Lower lobe of right lung (tissue), 2 donors: ENCODE measurements around the gene CSNK2B. TPM values are rescaled to one million over a fixed set of nuclear protein-coding genes. Genes with fewer than 3 reads are reported as not detected.

Experiments
- ATAC-seq, 2 donors: fragments of 200-7000 bp; cut with Tn5 transposase; one replicate each; pipeline ENCODE4 v1.9.1; 2020 to 2022; ENCODE audit warnings: mild to moderate bottlenecking in 2 of 2, moderate library complexity in 2 of 2
- DNase-seq: peaks from one replicate; pipeline ENCODE4 v3.0.0-alpha.2; 2020
- H3K27ac ChIP-seq: fragments of 200-600 bp; one replicate; pipeline ENCODE4 v1.8.0; 2022
- H3K27me3 ChIP-seq: fragments of 200-600 bp; one replicate; pipeline ENCODE4 v1.8.0; 2022; ENCODE audit warnings: low read depth
- H3K36me3 ChIP-seq: fragments of 200-600 bp; one replicate; pipeline ENCODE4 v1.8.0; 2022; ENCODE audit warnings: mild to moderate bottlenecking
- H3K4me1 ChIP-seq: fragments of 200-600 bp; one replicate; pipeline ENCODE4 v1.8.0; 2022
- H3K4me3 ChIP-seq: fragments of 200-600 bp; one replicate; pipeline ENCODE4 v1.8.0; 2022; ENCODE audit warnings: mild to moderate bottlenecking
- H3K9me3 ChIP-seq: fragments of 200-600 bp; one replicate; pipeline ENCODE4 v1.8.0; 2022
- CTCF ChIP-seq: fragments of 200-600 bp; IDR thresholded peaks from one replicate; pipeline ENCODE4 v1.8.0; 2022; ENCODE audit warnings: antibody characterized with exemption, mild to moderate bottlenecking
- intact Hi-C: fragments of 100-400 bp; cut with DNase I; formaldehyde crosslinking; loops from one replicate; pipeline ENCODE4 v1.11.0; 2022
- microRNA-seq: library from miRNA; unstranded; fragments of <30 nt; microRNA quantifications from one replicate; pipeline ENCODE4 v1.2.0, GENCODE V29; 2020; ENCODE audit warnings: borderline number of aligned reads
- total RNA-seq: library from RNA; stranded (reverse); fragmentation: NEBNext Ultra II Directional; extraction: Animal tissue kit (Norgen Biotek cat#: 25700); gene quantifications from one replicate; pipeline ENCODE4 v1.2.1, GENCODE V29; 2021
- donor health status: DM: no; HTN: yes; CAD: no; lungs with severe emphysema.

CSNK2B gene
- total RNA-seq, 1 donor from 2014 or later = 117 TPM

DNA sequence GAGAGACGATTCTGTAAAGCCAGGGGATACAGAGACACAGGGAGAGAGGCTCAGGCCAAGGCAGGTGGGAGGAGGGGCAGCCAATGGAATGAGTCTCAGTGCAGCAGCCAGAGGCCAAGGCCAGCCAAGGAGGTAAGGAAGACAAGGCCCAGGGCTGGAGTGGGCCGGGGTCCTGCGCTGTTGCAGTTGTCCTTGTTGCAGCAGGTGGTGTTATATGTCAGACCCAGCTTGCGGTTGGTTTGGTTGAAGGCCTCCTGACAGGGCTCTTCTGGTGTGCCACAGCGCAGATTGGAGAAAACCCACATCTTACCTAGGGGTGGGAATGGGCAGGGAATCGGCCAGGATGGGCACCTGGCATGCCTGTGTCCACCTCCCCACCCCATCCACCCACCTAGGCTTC is 53.1 kb downstream of the CSNK2B start:
- intact Hi-C loops = no loop called here
- H3K4me3 ChIP-seq = no peak overlapping the region
- no peaks in the 10 kb centered on the region for H3K36me3 ChIP-seq
- DNase-seq (no peak), ATAC-seq (no peak)
- no peaks in the 10 kb centered on the region for H3K9me3 ChIP-seq
- H3K27me3 ChIP-seq = no peaks in the 10 kb centered on the region
- TF ChIP-seq CTCF = no peak
- no peaks in the 10 kb centered on the region for H3K4me1 ChIP-seq
- H3K27ac ChIP-seq = peak overlapping the region; percentile 18

Small RNA genes within 50 kb of the gene (microRNA-seq; reads per million reads assigned to microRNA genes)
- gene MIR4646 (not detected), gene MIR6832 (not detected)

Other genes starting within 250 kb of the CSNK2B start
- gene MICB, start 167.9 kb upstream of the CSNK2B start, total RNA-seq = 13.8 TPM
- gene MCCD1, start 137.1 kb upstream of the CSNK2B start, total RNA-seq = not detected
- gene DDX39B, start 124.1 kb upstream of the CSNK2B start, total RNA-seq = 265 TPM
- gene ATP6V1G2, start 119.5 kb upstream of the CSNK2B start, total RNA-seq = 1.6 TPM
- 17.8 TPM for gene NFKBIL1, start 118.5 kb upstream of the CSNK2B start, total RNA-seq
- not detected for gene LTA, start 93.8 kb upstream of the CSNK2B start, total RNA-seq
- 4.5 TPM for gene TNF, start 90.5 kb upstream of the CSNK2B start, total RNA-seq
- 10.0 TPM for gene LTB, start 83.7 kb upstream of the CSNK2B start, total RNA-seq
- gene LST1, start 79.8 kb upstream of the CSNK2B start, total RNA-seq = 127 TPM
- 2.6 TPM for gene NCR3, start 73.1 kb upstream of the CSNK2B start, total RNA-seq
- 109 TPM for gene AIF1, start 50.8 kb upstream of the CSNK2B start, total RNA-seq
- gene PRRC2A, start 45.4 kb upstream of the CSNK2B start, total RNA-seq = 133 TPM
- 253 TPM for gene BAG6, start 13.4 kb upstream of the CSNK2B start, total RNA-seq
- gene APOM, start 10.2 kb upstream of the CSNK2B start, total RNA-seq = 1.6 TPM
- gene C6orf47, start 5.3 kb upstream of the CSNK2B start, total RNA-seq = 24.7 TPM
- 15.4 TPM for gene GPANK1, start 1.1 kb upstream of the CSNK2B start, total RNA-seq
- 11.0 TPM for gene LY6G5B, start 3.9 kb downstream of the CSNK2B start, total RNA-seq
- 2.9 TPM for gene LY6G5C, start 15.0 kb downstream of the CSNK2B start, total RNA-seq
- gene ABHD16A, start 37.2 kb downstream of the CSNK2B start, total RNA-seq = 56.4 TPM
- 0.97 TPM for gene LY6G6F, start 40.8 kb downstream of the CSNK2B start, total RNA-seq
- not detected for gene LY6G6D, start 49.3 kb downstream of the CSNK2B start, total RNA-seq
- gene LY6G6C, start 55.7 kb downstream of the CSNK2B start, total RNA-seq = not detected
- 2.6 TPM for gene MPIG6B, start 57.3 kb downstream of the CSNK2B start, total RNA-seq
- 67.0 TPM for gene DDAH2, start 63.2 kb downstream of the CSNK2B start, total RNA-seq
- 310 TPM for gene CLIC1, start 70.5 kb downstream of the CSNK2B start, total RNA-seq
- gene MSH5, start 73.9 kb downstream of the CSNK2B start, total RNA-seq = 14.9 TPM
- gene SAPCD1, start 96.6 kb downstream of the CSNK2B start, total RNA-seq = 1.2 TPM
- gene VWA7, start 111.2 kb downstream of the CSNK2B start, total RNA-seq = 4.2 TPM
- 44.1 TPM for gene VARS1, start 129.7 kb downstream of the CSNK2B start, total RNA-seq
- gene LSM2, start 140.9 kb downstream of the CSNK2B start, total RNA-seq = 30.5 TPM
- gene HSPA1L, start 149.2 kb downstream of the CSNK2B start, total RNA-seq = 2.5 TPM
- gene HSPA1A, start 149.5 kb downstream of the CSNK2B start, total RNA-seq = 230 TPM
- 122 TPM for gene HSPA1B, start 161.7 kb downstream of the CSNK2B start, total RNA-seq
- 70.5 TPM for gene NEU1, start 196.7 kb downstream of the CSNK2B start, total RNA-seq
- gene SLC44A4, start 212.9 kb downstream of the CSNK2B start, total RNA-seq = 53.7 TPM
- gene EHMT2, start 231.6 kb downstream of the CSNK2B start, total RNA-seq = 46.0 TPM
- 5.1 TPM for gene ZBTB12, start 236.0 kb downstream of the CSNK2B start, total RNA-seq